ENCODE measurements around the gene CLDN7.
A peak's percentile ranks its signal among the peaks of the same experiment; 100 is the strongest.

DNA sequence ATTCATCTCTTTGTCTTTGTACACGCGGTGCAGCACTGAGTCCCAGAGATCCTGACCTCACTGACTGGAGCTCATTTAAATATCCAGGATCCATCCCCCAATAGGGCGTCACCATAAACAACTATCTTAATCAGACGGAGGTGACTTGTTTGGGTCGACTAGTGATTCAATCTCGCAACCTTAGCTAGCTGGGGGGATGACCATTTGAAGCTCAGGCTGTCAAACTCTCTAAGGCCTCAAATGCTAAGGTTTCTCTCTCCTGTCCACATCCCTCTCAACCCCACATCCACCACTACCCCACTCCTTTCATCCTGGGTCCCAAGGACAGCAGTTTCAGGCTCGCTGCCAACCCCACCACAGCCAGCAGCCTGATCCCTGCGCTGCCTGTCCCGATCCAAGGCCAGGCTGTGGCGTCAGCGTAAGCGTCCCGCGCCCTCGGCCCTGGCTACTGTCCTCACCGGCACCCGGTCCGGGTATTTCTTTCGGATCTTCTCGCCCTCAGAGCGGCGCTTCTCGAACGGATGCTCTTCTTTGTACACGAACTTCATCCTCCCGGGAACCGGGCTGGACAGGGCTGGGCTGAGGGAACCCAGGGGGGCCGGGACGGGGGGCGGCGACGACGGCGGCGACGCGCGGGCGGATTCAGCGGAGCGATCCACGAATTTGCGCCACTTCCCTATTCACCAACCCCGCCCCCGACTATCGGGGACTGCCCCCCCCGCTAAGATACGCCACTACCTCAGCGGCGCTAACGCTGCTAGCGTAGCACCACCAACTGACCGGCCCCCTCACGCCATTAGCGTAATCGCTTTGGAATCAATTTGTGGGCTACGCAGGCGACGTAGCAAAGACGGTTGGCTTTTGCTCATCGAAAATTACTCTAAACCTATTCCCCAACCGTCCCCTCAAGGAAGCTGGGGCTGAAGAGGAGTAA is 20.2 kb downstream of the CLDN7 start, which contains the start of gene GABARAP:
- TF ChIP-seq CTCF (conservative IDR thresholded peaks at IDR 0.05) = no peak
- 0 out of 2 replicates have a peak, but pooled peaks have one; percentile 24 for TF ChIP-seq ZFX (IDR thresholded peaks at IDR 0.05)
